GM18505 (cell line): ENCODE measurements around the gene WNT7B.
"Not testable (repeated sequence)": the region's sequence is repeated elsewhere in the genome, so short reads cannot be mapped to it uniquely, and the experiment has no call there.

Source experiments
- ATAC-seq: cut with Tn5 transposase; IDR thresholded peaks from one replicate; pipeline ENCODE4 v1.9.1; 2021; ENCODE audit not compliant: unreplicated experiment
- POLR2A ChIP-seq: IDR thresholded peaks from 4 replicates; pipeline ENCODE4 v1.6.1; 2011; ENCODE audit warnings: borderline replicate concordance; ENCODE audit not compliant: insufficient read depth, insufficient read length; ENCODE audit errors: extremely low read depth

WNT7B gene

DNA sequence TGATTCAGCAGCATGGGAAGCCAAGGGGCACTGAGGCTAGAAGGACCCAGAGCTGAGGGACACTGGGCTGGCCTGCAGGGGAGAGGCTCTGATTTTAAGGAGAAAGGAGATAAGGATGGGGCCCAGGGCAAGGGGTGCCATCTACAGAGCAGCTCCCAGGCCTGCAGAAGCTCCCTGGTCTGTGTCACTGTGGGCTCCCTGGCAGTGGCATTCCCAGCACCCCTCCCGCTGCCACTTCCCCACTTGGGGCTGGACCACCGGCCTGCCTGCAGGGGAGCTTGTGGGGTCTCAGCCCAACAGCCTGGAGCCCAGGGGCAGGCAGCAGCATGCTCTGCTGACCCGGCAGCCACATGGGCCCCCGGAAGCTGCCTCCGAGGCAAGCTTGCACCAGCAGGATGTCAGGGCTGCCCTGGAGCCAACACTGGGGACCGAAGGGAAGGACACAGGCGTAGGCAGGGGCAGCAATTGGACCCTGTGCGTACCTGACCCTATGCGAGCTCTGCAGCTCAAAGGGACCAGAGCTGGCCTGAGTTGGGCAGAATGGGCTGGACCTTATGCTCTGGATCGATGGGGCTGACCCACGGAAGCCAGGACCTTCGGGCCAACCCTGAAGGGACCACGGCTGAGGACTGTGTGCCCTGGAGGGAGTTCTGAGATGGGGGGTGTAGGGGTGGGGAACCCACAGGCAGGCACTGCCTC is 35.4 kb upstream of the WNT7B start:
- no peak for ATAC-seq
- no peak for TF ChIP-seq POLR2A

DNA sequence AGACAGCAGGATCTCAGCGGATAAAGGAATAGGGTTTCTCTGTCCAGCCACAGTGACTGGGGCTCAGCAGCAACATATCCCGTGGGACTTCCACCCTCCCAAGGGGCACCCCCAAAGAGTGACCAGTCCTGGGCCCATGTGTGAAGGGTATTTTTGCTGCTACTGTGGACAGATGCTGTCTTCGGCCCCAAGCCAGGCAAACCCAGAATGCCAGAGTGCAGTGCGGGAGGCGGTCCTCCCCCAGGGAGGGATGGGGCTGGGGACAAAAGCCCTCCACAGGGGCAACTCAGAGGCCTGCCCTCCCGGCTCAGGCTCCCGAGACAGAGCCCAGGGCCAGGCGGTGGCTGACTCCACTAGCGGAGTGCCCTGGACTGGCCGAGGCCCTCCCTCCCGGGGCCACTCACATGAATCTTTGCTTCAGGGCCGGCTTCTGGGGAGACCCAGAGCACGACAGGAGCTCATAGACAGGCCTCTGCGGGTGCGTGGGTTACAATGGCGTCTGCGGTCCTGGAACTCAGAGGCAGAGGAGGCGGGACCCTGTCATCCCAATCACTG is 34.7 kb upstream of the WNT7B start:
- TF ChIP-seq POLR2A: no peak
- no peak for ATAC-seq

DNA sequence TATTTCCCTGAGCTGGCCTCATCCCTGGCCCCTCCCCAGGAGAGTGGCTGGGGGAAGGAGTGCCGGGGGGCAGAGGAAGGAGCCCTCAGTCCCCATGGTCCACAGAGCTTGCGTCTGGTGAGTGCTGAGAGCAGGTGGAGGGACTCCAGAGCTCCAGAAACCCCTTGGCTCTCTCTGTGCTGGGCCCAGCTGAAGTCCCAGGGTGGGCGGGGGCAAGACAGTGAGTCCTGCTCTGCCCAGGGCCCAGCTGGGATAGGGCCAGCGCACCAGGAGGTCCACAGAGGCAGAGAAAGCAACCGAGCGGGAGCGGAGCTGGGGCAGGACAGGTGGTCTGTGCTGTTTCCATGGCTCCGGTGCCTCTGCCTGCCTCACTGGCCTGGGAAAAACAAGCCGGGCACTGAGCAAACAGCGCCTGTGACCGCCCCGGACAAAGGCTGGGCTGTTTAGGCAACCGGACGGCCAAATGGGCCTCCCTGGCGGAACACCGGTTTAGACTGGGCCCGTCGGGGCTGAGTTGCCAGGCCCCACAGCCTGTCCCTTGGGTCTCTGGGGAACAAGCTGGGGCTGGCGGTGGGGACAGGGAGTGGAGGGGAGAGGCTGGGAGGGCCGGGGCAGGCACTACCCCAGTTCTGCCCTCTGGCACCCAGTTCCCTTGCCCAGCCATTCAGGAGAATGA is 34.1 kb upstream of the WNT7B start:
- no peak for ATAC-seq
- no peak for TF ChIP-seq POLR2A

DNA sequence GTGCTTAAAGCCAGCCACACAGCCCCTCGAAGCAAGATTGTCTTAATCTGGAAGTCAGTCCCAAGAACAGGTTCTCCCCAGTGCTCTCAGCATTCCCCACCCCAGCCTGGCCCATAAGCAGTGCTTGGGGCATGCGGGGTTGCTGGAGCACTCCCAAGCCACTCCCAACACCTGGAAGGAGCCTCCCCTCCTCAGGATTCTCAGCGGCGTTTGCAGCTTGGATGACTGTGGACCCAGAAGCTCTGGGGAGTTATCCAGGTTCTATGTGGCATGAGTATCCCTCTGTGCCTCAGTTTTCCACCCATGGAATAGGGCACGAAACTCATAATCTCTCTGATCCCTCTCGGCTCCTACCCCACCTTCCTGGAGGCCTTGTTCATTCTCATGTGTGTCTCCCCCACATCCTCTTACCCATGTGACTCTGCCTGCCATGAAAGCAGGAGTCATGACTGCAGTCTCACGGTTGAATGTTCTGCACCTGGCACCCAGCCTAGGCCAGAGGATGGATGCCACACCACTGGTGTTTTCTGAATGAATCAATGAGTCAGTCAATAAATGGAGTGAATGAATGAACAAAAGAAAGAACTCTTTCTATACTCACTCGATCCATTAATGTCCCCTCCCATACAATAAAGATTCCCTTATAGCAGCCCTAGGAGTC is 33.4 kb upstream of the WNT7B start:
- no peak for ATAC-seq
- no peak for TF ChIP-seq POLR2A

DNA sequence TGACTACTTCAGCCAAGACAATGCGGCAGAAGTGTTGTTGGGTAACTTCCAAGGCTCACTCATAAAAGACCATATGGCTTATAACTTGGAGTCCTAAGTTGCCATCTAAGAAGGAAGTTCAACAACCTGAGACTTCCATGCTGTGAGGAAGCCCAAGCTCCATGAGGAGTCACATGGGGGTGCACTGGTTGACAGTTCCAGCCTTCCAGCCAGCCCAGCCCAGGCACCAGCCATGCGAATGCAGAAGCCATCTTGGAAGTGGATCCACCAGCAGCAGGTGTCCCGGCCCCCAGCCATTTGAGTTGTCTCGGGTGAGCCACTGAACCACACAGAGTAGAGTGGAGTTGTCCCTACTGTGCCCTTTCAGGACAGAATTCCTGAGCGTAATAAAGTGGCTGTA is 32.8 kb upstream of the WNT7B start:
- no peak for ATAC-seq
- TF ChIP-seq POLR2A: no peak

DNA sequence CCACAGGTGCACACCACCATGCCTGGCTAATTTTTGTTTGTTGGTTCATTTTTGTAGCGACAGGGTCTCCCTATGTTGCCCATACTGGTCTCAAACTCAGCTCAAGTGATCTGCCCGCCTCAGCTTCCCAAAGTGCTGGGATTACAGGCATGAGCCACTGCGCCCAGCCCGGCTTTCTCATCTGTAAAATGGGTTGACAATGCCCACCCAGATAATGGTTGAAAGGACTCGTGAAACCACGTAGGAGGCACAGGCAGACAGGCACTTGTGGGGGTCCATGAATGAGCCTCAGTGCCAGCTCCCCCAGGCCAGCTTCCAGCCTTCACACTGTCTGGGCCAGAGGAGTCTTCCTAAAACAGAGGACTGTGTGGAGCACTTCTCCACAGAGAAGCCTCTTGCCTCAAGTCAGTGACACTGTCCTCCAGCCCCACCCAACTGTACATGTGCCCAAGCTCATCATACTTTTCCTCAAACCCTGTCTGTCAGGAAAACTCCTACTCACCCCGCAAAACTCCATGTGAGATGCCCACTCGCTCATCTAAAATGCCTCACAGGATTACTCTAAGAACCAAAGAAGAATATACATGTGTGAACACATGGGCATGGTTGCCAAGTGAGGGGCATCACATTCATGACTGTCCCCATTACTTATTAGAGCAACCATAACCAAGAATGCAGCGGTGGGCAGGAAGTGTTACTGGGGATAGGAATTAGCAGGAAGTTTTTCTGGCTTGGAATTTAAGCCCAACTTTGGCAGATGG is 32.1 kb upstream of the WNT7B start:
- ATAC-seq: no peak
- TF ChIP-seq POLR2A: no peak

DNA sequence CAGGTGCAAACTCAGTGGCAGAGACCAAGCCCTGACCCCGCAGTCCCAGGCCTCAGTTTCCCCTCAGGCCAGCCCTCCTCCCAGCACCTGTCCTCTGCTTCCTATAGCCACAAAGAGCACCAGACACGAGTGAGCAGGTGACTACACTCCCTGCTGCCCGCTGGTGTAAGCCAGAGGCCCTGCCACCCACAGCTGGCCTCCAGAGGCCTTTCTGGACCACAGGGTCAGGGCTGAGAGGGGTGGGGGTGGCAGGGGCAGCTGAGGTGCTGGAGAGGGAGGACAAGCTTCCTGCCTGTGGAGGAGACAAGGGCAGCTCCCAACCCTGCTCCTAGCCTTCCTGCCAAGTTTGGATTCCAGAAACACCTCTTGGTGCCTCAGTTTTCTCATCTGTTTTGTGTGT is 31.3 kb upstream of the WNT7B start:
- no peak for ATAC-seq
- no peak for TF ChIP-seq POLR2A

DNA sequence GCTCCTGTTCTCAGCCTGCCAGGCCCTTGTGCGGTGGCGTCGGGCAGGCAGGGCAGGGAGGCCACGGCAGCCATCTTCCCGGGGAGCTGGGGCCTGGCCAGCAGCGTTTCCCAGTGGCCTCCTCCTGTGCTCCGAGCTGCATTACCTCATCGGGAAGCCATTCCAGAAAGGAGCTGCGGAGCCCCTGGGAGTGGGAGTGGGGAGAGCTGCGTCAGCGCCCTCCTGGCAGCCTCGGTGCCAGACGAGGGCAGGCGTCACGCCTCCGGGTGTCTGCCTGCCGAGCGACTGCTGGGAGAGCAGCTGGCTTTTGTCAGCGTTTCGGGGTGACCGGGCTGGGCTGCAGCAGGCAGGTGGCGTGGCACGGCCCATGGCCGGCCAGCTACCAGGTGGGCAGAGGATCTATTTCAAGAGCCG is 30.9 kb upstream of the WNT7B start:
- no peak for ATAC-seq
- TF ChIP-seq POLR2A: no peak

DNA sequence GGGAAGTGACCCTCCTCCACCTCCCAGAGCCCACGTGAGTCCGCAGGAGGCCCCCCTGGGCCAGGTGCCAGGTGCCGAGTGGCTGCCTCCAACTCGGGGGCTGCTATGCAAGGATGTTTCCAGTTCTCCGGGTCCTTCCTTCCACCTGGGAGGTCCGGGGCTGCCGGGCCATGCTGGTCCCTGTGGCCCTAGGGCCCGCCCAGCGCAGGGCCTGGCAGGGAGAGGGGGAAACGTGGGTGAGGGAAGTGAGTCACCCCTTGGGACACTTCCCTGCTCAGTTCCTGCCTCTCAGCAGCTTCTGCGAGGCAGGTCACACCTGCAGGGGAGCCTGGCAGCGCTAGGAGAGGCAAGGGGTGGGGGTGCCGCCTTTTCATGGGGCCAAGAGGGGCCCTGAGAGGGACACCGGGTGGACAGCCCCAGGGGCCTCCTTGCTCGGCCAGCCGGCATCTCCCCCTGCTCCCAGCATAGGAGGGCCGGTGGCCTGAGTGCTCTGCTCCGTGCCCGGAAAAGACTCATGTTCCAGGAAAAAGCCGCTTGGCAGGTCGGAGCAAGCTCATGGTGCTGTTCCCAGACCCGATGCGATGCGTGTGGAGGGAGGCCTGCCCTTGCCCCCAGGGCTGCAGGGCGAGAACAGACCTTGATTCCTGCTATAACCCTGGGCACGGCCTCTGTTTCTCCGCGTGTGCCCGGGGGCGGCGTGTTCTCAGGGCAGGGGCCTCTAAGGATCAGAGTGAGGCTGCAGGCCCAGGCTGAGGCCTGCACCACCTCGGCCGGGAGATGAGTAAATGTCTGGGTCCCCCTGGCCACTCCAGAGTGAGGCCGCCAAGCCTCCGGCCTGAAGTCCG is 30.3 kb upstream of the WNT7B start:
- no peak for ATAC-seq
- no peak for TF ChIP-seq POLR2A

DNA sequence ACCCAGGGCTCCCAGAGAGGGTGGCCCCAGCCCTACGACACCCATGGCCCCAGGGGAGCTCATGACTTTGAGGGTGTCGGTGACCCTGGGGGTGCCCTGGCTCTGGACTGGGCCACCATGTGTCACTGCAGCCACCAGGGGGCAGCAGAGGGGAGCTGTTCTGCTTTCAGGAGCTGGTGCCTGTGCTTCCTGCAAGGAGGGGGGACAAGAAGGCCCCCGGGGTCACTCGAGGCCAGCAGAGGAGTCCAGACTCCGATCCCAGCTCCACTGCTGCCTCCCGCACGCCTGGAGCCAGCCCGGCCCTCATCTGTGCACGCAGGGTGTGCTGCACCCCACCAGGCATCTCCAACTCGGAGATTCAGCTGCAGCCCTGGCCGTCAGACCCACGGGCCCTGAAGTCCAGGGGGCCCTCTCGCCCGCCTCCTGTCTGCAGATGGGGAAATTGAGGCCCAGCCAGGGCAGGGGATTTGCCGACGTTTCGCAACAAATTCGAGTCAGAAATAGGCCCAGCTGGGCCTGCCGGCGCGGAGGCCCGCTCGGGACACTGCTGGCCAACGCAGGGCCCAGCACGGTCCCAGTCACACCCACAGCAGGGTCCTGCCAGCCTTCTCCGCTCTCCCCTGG is 29.5 kb upstream of the WNT7B start:
- TF ChIP-seq POLR2A: no peak
- ATAC-seq: no peak

DNA sequence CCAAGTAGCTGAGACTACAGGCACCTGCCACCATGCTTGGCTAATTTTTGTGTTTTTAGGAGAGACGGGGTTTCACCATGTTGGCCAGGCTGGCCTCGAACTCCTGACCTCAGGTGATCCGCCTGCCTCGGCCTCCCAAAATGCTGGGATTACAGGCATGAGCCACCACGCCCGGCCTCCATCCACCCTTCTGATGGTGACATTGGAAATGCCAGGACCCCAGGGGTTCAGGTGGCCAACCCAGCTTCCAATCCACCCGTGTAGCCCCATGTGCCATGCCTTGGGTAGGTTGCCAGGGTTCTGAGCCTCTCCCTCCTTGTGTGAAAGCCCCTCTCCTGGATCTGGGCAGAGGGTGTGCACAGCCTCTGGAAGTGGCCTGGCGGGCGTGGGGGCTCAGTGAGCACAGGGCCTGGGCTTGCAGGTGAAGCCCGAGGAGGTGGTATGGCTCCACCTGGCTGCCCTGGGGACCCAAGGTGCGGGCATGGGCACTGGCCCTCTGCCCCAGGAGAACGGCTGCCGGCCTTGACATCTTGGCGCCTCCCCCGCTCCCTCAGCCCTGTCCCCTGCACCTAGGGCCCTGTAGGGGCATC is 28.2 kb upstream of the WNT7B start:
- ATAC-seq: not testable (repeated sequence)
